NCI-H1436 treated with DMSO at 0.1 percent for 48 hours (cell line): Measurements from ENCODE around the gene MYO6.

Experiments
- DNase-seq: peaks from one replicate; lab custom pipeline; 2025; lab: John Stamatoyannopoulos, UW

Gene MYO6

DNA sequence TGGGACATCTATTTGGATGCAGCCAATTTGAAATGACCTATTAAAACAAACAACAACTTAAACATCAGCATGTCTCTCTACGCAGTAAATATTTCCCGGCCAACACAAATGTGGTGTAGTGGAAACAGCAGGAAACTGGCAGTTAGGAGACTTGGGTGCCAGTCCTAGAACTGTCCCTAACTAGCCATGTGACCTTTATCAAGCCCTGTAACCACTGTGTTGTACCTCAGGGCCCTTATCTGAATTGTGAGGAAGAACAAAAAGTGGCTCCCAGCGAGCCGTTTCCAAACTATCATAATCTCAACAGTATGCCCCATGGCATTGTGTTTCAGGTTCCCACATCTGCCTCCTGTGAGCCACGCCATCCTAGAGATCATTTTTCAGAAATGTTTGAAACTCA lies 198.9 kb downstream of the MYO6 start:
- no peak for DNase-seq

GRCh38 chr6:75952128-75952527 lies 203.1 kb downstream of the MYO6 start:
- no peak for DNase-seq

- no peak for DNase-seq
Measured at GRCh38 chr6:75963569-75963968, 214.5 kb downstream of the MYO6 start.

GRCh38 chr6:75968143-75968542 lies 219.1 kb downstream of the MYO6 start:
- no peak for DNase-seq
